UCSD-AML1 (cell line): ENCODE measurements around the gene HADHA.

Experiments
- DNase-seq: peaks from one replicate; lab custom pipeline; 2025; ENCODE audit not compliant: unreplicated experiment; lab: John Stamatoyannopoulos, UW

HADHA gene

GRCh38 chr2:26195040-26195984 lies 49.1 kb downstream of the HADHA start:
- no peak for DNase-seq

DNA sequence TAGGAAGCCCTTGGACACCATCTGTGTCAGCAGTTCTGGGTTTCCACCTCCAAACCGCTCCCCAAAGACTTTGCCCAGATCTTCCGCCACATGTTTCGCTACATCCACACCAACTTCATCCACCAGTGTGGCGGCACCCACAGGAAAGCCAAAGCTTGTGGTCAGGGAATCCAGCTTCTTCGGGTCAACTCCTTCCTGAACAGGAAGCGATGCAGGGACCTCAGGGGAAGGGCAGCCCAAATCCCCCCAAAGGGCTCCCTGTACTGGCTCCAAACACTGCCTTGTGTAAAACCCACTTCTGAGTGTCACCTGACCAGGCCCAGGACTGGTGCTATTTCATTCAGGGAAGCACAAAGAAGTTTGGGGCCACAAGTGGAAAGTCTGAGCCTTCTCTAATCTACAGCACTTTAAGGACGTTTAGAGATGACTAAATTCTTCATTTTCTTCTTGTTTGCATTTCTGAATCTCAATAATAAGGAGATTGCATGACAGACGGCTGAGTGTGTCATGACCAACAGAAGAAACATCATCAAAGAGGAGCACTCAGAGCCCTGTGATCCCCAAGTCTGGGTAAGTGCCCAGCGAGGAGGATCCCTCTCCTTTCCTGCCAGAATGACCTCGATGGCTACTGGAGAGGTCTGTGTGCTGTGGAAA lies 50.7 kb downstream of the HADHA start:
- no peak for DNase-seq

- no peak for DNase-seq
These were observed 52.9 kb downstream of the HADHA start for GRCh38 chr2:26191316-26192159.

GRCh38 chr2:26190369-26190768 lies 54.1 kb downstream of the HADHA start:
- no peak for DNase-seq

DNA sequence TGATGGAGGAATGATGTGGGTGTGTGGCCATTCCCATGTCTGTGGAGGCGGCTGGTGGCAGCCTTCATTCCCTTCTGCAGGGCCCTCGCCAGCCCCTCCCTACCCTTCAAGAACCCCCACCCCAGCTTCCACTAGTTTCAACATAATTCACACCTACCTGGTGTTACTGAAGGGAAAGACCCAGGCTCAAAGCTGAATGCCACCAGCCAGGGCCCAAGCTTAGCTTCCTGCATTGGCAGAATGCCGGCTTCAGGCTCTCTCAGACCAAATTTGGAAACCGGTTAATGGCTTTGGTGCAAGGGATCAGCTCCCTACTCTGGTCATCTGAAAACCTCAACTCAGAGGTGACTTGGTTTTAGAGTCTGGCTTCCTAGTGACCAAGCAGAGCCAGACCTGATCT lies 54.7 kb downstream of the HADHA start:
- DNase-seq, result no peak

- no peak for DNase-seq
These were observed 55.3 kb downstream of the HADHA start for GRCh38 chr2:26189123-26189522.

DNA sequence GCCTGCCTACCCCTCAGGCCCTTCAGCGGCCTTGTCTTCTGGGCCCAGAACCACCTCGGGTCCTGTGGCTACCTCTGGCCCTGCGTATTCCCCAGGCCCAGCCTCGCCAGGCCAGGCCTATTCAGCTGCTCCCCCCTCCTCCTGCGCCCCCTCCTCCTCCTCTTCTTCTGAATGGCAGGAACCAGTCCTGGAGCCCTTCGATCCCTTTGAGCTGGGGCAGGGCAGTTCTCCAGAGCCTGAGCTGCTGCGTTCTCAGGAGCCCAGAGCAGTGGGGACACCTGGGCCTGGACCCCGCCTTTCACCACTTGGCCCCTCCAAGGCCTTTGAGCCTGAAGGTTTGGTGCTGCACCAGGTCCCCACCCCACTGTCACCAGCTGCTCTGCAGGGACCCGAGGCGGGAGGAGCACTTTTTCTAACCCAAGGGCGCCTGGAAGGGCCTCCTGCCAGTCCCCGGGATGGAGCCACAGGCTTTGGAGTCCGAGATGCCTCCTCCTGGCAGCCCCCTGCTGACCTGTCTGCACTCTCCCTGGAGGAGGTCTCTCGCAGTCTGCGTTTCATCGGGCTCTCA lies 56.8 kb downstream of the HADHA start:
- DNase-seq, result no peak

GRCh38 chr2:26187114-26187513 lies 57.3 kb downstream of the HADHA start:
- no peak for DNase-seq

GRCh38 chr2:26185954-26186770 lies 58.3 kb downstream of the HADHA start:
- DNase-seq, result no peak

GRCh38 chr2:26185304-26185928 lies 59.0 kb downstream of the HADHA start:
- no peak for DNase-seq

DNA sequence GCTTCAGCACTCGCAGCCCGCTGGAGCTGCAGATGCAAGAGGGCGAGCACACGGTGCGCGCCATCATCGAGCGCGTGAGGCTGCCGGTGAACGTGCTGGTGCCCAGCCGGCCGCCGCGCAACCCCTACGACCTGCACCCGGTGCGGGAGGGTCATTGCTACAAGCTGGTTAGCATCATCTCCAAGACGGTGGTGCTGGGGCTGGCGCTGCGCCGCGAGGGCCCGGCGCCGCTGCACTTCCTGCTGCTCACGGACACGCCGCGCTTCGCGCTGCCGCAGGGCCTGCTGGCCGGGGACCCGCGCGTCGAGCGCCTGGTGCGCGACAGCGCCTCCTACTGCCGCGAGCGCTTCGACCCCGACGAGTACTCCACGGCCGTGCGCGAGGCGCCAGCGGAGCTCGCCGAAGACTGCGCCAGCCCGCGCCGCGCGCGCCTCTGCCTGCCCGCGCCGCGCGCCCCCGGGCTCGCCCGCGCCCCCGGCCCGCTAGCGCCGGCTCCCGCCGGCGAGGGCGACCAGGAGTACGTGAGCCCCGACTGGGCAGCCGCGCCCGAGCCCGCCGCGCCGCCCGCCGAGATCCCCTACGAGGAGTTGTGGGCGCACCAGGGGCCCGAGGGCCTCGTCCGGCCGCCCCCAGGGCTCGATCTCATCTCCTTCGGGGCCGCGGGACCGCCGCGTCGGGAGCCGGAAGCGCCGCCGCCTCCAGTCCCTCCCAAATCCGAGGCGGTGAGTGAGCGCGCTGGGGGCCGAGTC lies 59.7 kb downstream of the HADHA start:
- DNase-seq, result peak; percentile 72

DNA sequence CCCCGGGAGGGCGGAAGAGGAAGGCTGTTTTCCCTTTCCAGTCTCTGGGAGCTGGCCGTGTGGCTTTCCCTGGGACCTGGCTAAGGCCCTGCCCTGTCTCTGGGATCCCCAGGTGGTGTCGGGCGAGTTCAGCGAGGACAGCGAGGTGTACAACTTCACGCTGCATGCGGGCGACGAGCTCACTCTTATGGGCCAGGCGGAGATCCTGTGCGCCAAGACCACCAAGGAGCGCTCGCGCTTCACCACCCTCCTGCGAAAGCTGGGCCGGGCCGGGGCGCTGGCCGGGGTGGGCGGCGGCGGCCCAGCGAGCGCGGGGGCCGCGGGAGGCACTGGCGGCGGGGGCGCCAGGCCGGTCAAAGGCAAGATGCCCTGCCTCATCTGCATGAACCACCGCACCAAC lies 60.3 kb downstream of the HADHA start:
- DNase-seq, result no peak

DNA sequence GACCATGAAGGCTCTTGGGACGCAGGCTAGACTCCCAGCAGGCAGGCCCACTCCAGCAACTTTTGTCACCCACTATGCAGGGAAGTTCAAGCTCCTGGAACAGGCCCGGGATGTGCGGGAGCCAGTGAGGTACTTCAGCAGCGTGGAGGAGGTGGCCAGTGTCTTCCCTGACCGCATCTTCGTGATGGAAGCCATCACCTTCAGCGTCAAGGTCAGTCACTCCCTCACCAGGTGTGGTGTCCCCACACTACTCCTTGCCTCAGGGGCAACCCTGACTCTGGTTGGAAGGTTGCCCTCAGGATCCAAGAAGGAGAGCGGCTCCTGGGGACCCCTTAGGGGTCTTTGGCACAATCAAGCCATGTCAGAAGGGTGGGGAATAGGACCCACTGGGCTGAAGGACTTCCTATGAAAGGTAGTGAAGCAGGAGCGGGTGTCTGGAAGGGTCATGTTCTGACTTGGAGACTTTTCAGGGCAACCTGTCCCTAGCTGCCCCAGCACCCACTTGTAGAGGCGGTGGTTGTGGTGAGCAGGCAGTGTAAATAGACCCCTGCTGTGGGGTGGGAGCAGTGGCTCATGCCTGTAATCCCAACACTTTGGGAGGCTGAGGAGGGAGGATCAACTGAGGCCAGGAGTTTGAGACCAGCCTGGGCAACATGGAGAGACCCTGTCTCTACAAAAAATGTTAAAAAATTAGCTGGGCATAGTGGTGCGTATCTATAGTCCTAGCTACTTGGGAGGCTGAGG lies 61.4 kb downstream of the HADHA start:
- DNase-seq, result no peak

DNA sequence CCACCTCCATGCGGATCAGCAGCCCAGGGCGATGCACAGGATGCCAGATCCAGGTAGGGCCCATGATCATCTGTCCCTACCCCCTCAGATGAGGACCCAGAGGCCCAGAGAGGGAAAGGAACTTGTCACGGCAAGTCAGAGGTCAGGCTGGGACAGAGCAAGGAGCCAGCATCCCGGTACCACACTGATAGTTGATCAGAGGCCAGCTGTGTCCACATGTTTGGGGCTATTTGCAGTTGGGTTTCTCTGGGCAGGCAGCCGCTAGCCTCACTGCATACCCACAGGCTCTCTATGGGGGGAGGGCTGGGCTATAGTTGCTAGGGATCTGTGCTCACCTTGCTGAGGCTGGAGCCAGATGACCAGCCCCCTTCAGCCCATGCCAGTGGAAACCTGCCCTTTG lies 62.0 kb downstream of the HADHA start:
- DNase-seq, result no peak

DNA sequence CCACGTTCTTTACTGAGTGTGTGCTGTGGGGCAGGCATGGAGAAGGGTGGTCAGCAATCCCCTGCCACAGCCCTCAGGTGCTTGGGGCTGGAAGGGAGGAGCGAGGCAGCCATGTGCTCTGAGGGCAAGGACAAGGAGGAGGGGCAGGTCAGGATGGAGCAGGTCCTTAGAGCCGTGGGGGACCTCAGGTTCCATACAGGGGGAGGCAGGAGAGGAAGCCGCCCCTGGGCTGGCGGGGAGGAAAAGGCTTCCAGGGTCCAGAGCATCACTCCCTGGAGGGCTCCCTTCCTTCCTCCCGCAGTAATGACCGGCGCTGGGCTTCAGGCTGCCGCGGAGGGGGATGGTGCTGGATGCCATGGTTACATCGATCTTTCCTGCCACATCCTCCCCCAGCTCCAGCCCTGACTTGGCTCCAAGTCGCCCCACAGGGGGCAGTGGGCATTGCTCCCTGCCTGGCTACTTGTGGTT lies 65.0 kb downstream of the HADHA start:
- peak; percentile 55 for DNase-seq

DNA sequence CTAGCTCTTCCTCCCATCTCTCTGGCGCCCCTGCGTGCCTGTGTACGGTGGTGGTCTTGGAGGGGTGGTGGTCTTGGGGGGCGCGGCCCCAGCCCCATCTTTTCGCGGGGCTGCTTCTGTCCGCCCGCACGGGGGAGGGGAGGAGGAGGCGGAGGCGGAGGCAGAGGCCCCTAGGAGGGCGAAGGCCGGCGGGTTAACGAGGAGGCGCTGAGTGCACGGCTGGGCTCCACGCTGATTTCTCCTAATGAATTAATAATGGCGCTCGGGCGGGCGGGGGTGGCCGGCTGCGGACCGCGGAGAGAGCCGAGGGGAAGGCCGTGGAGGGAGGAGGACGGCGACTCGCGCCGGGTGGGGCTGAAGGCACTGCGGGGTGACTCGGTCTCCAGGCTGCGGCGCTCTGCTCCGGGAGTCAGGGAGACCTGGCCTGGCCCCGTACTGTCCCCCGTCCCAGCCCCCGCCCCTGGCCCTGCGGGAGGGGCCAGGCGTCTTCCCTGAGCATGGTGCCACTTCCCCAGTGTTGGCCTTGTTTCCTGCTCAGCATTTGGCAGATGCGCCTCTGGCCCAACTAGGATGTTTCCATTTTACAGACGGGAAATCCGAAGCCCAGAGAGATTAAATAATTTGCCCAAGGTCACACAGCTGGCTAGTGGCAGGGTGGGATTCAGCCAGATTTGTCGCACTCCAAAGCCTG lies 65.5 kb downstream of the HADHA start:
- no peak for DNase-seq

DNA sequence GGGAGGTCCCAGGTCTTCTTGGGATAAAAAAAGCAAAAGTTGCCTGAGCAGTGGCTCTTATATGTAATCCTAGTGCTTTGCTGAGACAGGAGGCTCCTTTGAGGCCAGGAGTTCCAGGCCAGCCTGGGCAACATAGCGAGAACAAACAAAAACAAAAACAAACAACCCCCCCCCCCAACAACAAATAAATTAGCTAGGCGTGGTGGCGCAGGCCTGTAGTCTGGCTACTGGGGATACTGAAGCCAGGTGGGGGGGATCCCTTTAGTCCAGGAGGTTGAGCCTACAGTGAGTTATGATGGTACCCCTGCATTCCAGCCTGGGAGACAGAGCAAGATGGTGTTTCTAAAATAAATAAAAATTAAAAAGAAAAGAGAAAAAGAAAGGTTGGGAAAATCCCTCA lies 66.2 kb downstream of the HADHA start:
- DNase-seq, result no peak

- DNase-seq, result no peak
These were observed 67.3 kb downstream of the HADHA start for GRCh38 chr2:26177122-26177521.
